Heart right ventricle (tissue), 16 donors: ENCODE measurements around the gene SOD2. TPM values are rescaled to one million over a fixed set of nuclear protein-coding genes. Genes with fewer than 3 reads are reported as not detected.

Source experiments
- ATAC-seq, 8 donors: fragments of 200-7000 bp; cut with Tn5 transposase; one replicate each; pipeline ENCODE4 v1.9.1; 2020; ENCODE audit warnings: mild to moderate bottlenecking in 8 of 8, moderate library complexity in 8 of 8, moderate number of reproducible peaks in 1 of 8
- DNase-seq, 2 donors: peaks; one replicate each; pipeline ENCODE4 v3.0.0-alpha.2; 2020
- H3K27ac ChIP-seq, 10 donors: fragments of 200-600 bp; sonication (generic) in 2 of 10; one replicate each; pipeline versions ENCODE4 v1.5.0 to v1.8.0; 2020 to 2022; ENCODE audit warnings: mild to moderate bottlenecking in 3 of 10
- H3K27me3 ChIP-seq, 7 donors: fragments of 200-600 bp; one replicate each; pipeline ENCODE4 v1.8.0; 2021 to 2022; ENCODE audit warnings: mild to moderate bottlenecking in 2 of 7
- H3K36me3 ChIP-seq, 9 donors: fragments of 200-600 bp; sonication (generic) in 1 of 9; one replicate each; pipeline versions ENCODE4 v1.5.0 to v1.8.0; 2020 to 2022; ENCODE audit warnings: mild to moderate bottlenecking in 2 of 9
- H3K4me1 ChIP-seq, 9 donors: fragments of 200-600 bp; sonication (generic) in 1 of 9; one replicate each; pipeline versions ENCODE4 v1.5.0 to v1.8.0; 2020 to 2022; ENCODE audit warnings: mild to moderate bottlenecking in 4 of 9
- H3K4me3 ChIP-seq, 10 donors: fragments of 200-600 bp; sonication (generic) in 2 of 10; one replicate each; pipeline versions ENCODE4 v1.5.0 to v1.8.0; 2020 to 2022; ENCODE audit warnings: mild to moderate bottlenecking in 7 of 10, moderate library complexity in 2 of 10
- H3K9me3 ChIP-seq, 11 donors: fragments of 200-600 bp in 10 of 11; sonication (generic) in 2 of 11; one replicate each; pipeline versions ENCODE4 v1.5.0 to v1.8.0; 2013 to 2022; ENCODE audit warnings: mild to moderate bottlenecking in 2 of 11, control low read depth in 1 of 11, moderate library complexity in 1 of 11
- CTCF ChIP-seq, 9 donors: fragments of 200-600 bp; sonication (generic) in 2 of 9; IDR thresholded peaks; one replicate each; pipeline versions ENCODE4 v1.5.0 to v1.8.0; 2021 to 2022; ENCODE audit warnings: antibody characterized with exemption in 9 of 9, mild to moderate bottlenecking in 5 of 9, moderate library complexity in 1 of 9
- WGBS, 2 donors: extraction: QIAGEN DNeasy Blood & Tissue Kit; methylation state at CpG; one replicate each; pipeline ENCODE4 v1.1.7; 2013; ENCODE audit warnings: inconsistent platforms in 1 of 2; 5-methylcytosine and 5-hydroxymethylcytosine counted together
- intact Hi-C, 10 donors: fragments of 100-400 bp; cut with DNase I; formaldehyde crosslinking; loops; one replicate each; pipeline versions ENCODE4 v1.11.1 to v1.14.2; 2022
- polyA plus RNA-seq, 2 donors: library from polyadenylated mRNA; stranded (reverse); fragments of 200-250 nt; gene quantifications; one replicate each; pipeline ENCODE4 v1.2.3, GENCODE V29; 2013
- total RNA-seq, 10 donors: library from RNA; stranded (reverse); fragmentation: NEBNext Ultra II Directional in 3 of 10; extraction: Animal tissue kit (Norgen Biotek cat#: 25700) in 3 of 10; gene quantifications; one replicate each; pipeline versions ENCODE4 v1.2.1 to v1.2.4, GENCODE V29; 2021 to 2023
- donor health status: Arrhythmogenic right ventricular cardiomyopathy.
- donor health status: ischemic (EF 13 %, LVEDD 7.1; RV severe dilation, severe dysfunction).
- donor health status: healthy with polysubstance abuse.
- donor health status: DM: no; HTN: yes; CAD: no.
- donor health status: DM: no; HTN: no; CAD: no.
- donor health status: ischemic (EF 25% LVEDD 6.9; RV normal size, moderate dysfunction).
- donor health status: ischemic (EF 25% LVEDD 5.7; RV mildly dilated, moderate dysfunction).
- donor health status: healthy.
- donor health status: DM: yes; HTN: yes; CAD: no.
- donor health status: Ischemic cardiomyopathy.
- donor health status: ischemic (EF 35%, LVEDD 5.7; RV mildly dilated, moderate dysfunction).
- donor health status: nonischemic (EF 11% LVEDD 7.7; RV severe dilation, severe dysfunction).
- donor health status: DM: yes; HTN: yes; CAD: no.
- donor health status: PGD.
- donor health status: ischemic (EF 29% LVEDD 5.4; RV normal size, mild dysfunction).
- donor health status: nonischemic (EF 23%, LVEDD 6.1; RV moderate dilation, normal function).

SOD2 gene
- total and polyA plus RNA-seq, 12 donors: 144 to 1,111 (median 826) TPM

- TF ChIP-seq CTCF (IDR thresholded peaks at IDR 0.05): no peak
- Histone ChIP-seq H3K4me3 (no peak overlapping the region), H3K9me3 (peaks cover 0 to 9% (median 0%) of the 10 kb centered on the region in 11 donors), H3K36me3 (peaks cover 0 to 3% (median 0%) of the 10 kb centered on the region in 9 donors), H3K4me1 (no peaks in the 10 kb centered on the region), H3K27me3 (no peaks in the 10 kb centered on the region), H3K27ac (no peak overlapping the region)
- 87 to 91% methylated on average over 9 of the region's 9 CpGs for WGBS, 2 donors
- peak in 1 of 8 donors; percentile 30 for ATAC-seq
- intact Hi-C loops: loop anchor here in 6 of 10 donors (2.0 to 10.0 kb wide), 3 partner anchors 401 to 483 kb away; no protein-coding TSS in a partner anchor
- no peak for DNase-seq
Observed at GRCh38 chr6:159655409-159655988, 37.5 kb downstream of the SOD2 start.

- no peak for ATAC-seq
- 0 to 1% methylated on average over 2 of the region's 2 CpGs for WGBS, 2 donors
Observed at GRCh38 chr6:159654483-159655098, 38.5 kb downstream of the SOD2 start.

GRCh38 chr6:159650314-159650713 lies 42.7 kb downstream of the SOD2 start:
- intact Hi-C loops: loop anchor here in 4 of 10 donors (5.0 to 10.0 kb wide), 3 partner anchors 396 to 478 kb away; no protein-coding TSS in a partner anchor
- TF ChIP-seq CTCF (IDR thresholded peaks at IDR 0.05): no peak
- Histone ChIP-seq H3K4me1 (no peaks in the 10 kb centered on the region), H3K27me3 (no peaks in the 10 kb centered on the region), H3K4me3 (no peak overlapping the region), H3K9me3 (no peaks in the 10 kb centered on the region), H3K36me3 (peaks cover 0 to 2% (median 0%) of the 10 kb centered on the region in 9 donors), H3K27ac (no peak overlapping the region)
- no peak for DNase-seq
- no peak for ATAC-seq
- WGBS, 2 donors: 86 to 91% methylated on average over 8 of the region's 8 CpGs

More at GRCh38 chr6:159654483-159655098, 38.5 kb downstream of the SOD2 start:
- intact Hi-C loops: loop anchor here in 9 of 10 donors (2.0 to 10.0 kb wide), 4 partner anchors 400 to 482 kb away; no protein-coding TSS in a partner anchor
- peaks cover 0 to 9% (median 0%) of the 10 kb centered on the region in 11 donors for H3K9me3 ChIP-seq
- no peak for DNase-seq
- H3K4me1 ChIP-seq: no peaks in the 10 kb centered on the region
- no peak overlapping the region for H3K27ac ChIP-seq
- H3K36me3 ChIP-seq: peaks cover 0 to 3% (median 0%) of the 10 kb centered on the region in 9 donors
- no peaks in the 10 kb centered on the region for H3K27me3 ChIP-seq
- peak; percentile 45 to 71 (median 64) for TF ChIP-seq CTCF (IDR thresholded peaks at IDR 0.05)
- no peak overlapping the region for H3K4me3 ChIP-seq

- no peak for TF ChIP-seq CTCF (IDR thresholded peaks at IDR 0.05)
- Histone ChIP-seq H3K27ac (no peak overlapping the region), H3K36me3 (no peaks in the 10 kb centered on the region), H3K4me3 (no peak overlapping the region), H3K9me3 (no peaks in the 10 kb centered on the region), H3K27me3 (no peaks in the 10 kb centered on the region), H3K4me1 (no peaks in the 10 kb centered on the region)
- no peak for ATAC-seq
- WGBS, 2 donors: 94 to 95% methylated on average over 7 of the region's 7 CpGs
- intact Hi-C loops: no loop called here
- no peak for DNase-seq
Observed at GRCh38 chr6:159649441-159649840, 43.6 kb downstream of the SOD2 start.
